GM11168 (cell line): Measurements from ENCODE around the gene OR5F1.

Experiments
- in situ Hi-C: fragments of 300-500 bp; cut with MboI; formaldehyde crosslinking; loops from one replicate; pipeline ENCODE4 v1.12.0; 2022; ENCODE audit warnings: low sequenced_read_pairs; ENCODE audit not compliant: unreplicated experiment

The OR5F1 gene

DNA sequence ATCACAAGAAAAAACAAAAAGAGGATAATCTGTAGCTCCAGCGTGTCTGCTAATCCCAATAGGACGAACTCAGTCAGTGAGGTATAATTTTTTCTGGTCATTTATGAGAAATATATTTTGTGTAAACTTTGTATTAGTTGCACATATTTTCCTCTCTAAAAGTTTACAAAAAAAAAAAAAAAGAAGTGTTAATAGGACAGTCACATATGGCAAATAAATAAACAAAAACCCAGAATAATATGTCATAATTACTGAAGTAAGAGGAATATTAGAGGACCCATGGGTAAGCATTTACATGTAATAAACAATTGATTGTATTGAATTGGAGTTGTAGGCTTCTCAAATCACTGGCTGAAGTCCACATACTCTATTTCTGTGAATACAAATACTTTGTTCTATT lies at the start of gene OR5F1:
OR5F1 (minus strand) TSS at position 101 of the 400 bp plus-strand sequence; CDS start at position 101, 0 bp downstream.
- in situ Hi-C loops: no loop called here

DNA sequence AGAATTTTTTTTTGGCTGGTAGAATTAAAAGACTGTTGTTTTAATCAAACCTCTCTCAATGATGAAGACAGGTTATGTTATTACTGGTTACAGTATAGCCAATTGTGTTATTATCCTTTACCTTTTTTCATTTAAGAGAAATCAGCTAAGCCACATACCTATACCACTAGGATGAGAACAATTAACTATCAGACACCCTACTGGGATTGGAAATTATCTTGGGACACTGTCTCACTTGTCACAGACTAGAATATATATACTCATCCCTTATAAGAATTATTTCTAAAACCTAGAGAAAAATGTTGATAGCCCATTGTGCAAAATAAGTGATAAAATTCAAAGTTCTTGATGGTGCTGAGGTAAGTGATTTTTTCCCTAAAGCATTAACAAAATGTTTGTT lies 32.9 kb upstream of the OR5F1 start, which contains the start of gene OR5AS1:
OR5AS1 (plus strand) TSS at position 301 of the 400 bp plus-strand sequence. CDS start 2,765 bp downstream, outside the sequence.
- in situ Hi-C loops: no loop called here

GRCh38 chr11:56013805-56014204 lies 19.4 kb upstream of the OR5F1 start:
- in situ Hi-C loops: no loop called here

DNA sequence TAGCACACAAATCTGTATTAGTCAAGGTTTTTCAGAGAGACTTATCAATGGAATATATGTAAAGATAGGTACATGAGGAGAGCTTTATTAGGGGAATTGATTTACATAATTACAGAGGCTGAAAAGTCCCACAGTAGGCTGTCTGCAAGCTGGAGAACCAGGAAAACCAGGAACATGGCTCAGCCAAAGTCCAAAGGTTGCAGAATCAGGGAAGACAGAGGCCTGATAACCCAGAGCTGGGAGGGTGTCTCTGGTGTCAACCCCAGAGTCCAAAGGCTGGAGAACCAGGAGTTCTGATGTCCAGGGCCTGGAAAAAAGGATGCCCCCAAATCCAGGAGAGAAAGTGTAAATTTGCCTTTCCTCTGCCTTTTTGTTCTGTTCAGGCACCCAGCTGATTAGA lies 16.3 kb upstream of the OR5F1 start:
- in situ Hi-C loops: no loop called here

DNA sequence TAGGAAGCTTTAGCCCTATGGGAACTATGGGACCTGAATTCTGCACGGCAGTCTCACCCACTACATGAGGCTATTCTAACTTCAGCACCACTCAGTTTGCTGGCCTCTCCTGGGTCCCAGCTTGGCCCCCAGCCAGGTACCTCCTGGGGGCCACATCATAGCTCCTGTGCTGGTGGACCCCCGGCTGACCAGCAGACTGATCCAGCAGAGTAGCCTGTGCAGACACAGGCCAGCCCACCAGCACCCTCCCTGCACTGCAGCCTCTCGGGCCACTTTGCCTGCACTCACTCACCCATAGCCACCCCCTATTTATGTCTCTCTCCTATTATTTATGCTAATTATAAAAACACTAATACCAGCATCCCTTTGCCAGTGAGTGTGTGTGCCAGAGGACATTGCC lies 23.5 kb downstream of the OR5F1 start:
- in situ Hi-C loops: no loop called here

- in situ Hi-C loops: no loop called here
Measured at GRCh38 chr11:55969845-55970244, 24.6 kb downstream of the OR5F1 start, which contains the start of gene OR10AG1. TSS of gene OR10AG1 (minus strand) at chr11:55969945. CDS start at chr11:55969907, 38 bp downstream.

DNA sequence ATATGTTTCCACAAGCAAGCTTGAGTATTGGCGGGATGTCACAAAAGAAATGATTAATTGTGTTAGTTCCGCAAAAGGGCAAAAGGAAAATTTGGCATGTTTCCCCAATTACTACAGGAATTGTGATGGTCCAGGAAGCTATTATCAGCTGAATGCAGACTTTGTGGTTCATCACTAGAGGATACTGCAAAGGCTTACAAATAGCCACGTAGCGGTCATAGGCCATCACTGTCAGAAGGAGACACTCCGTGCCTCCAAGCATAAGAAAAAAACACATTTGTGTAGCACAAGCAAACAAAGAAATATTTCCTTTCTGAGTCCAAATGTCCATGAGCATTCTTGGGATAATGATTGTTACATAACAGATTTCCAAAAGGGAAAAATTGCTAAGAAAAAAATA lies 26.5 kb downstream of the OR5F1 start:
- in situ Hi-C loops: no loop called here

- in situ Hi-C loops: no loop called here
Measured at GRCh38 chr11:55966391-55966790, 28.0 kb downstream of the OR5F1 start.

DNA sequence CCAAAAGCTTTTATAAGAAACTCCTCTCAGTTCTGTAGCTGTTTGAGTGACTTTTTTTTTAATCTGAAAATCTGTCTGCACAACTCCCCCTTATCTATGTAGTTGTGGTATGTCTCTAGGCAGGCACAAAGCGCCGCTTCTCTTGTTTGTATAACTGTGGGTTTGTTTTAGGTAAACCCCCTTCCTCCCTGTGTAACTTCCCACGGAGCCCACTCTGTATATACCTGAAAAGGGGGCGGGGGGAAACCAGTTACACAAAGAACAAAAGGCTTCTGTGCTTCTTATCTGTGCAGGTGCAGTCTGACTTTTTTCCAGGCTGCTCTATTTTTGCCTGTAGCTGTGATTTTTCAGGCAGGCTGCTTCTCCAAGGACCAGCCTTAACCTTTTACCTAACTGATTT lies 37.9 kb downstream of the OR5F1 start:
- in situ Hi-C loops: no loop called here

DNA sequence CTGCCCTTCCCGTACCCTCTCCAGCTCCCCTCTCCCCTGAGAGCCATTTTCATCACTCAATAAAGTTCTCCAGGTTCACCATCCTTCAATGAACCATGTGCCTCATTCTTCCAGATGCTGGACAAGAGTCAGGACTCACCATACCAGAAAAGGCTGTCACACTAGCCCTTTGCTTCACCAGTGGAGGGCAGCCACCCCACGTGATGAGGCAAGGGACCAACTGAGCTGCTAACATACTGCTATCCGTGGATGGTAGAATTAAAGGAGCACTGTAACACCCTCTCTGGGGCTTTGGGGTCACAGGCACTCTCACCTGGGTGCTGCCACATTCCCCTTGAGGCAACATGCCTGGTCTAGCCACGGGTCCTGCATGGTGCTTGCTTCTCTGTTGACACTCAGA lies 45.1 kb downstream of the OR5F1 start:
- in situ Hi-C loops: loop anchor here (25.0 kb wide), 1 partner anchor 838 kb away; no protein-coding TSS in a partner anchor
